Endothelial cell (in vitro differentiated cells): ENCODE data around the gene PIANP. TPM values are rescaled to one million over a fixed set of nuclear protein-coding genes. Genes with fewer than 3 reads are reported as not detected.
"Not testable (repeated sequence)": the region's sequence is repeated elsewhere in the genome, so short reads cannot be mapped to it uniquely, and the experiment has no call there.

Experiments
- DNase-seq: peaks from one replicate; pipeline ENCODE4 v3.0.0; 2021; ENCODE audit warnings: low spot score
- H3K27ac Mint-ChIP-seq: one replicate; pipeline ENCODE4 v1.8.0; 2021; ENCODE audit warnings: mixed read lengths, inconsistent platforms; ENCODE audit not compliant: unreplicated experiment
- H3K27me3 Mint-ChIP-seq: one replicate; pipeline ENCODE4 v1.8.0; 2021; ENCODE audit warnings: mild to moderate bottlenecking, moderate library complexity, mixed read lengths, inconsistent platforms; ENCODE audit not compliant: unreplicated experiment
- H3K36me3 Mint-ChIP-seq: one replicate; pipeline ENCODE4 v1.8.0; 2021; ENCODE audit warnings: mild to moderate bottlenecking, low read depth, mixed read lengths, inconsistent platforms; ENCODE audit not compliant: unreplicated experiment
- H3K4me1 Mint-ChIP-seq: one replicate; pipeline ENCODE4 v1.8.0; 2021; ENCODE audit warnings: mild to moderate bottlenecking, mixed read lengths, inconsistent platforms; ENCODE audit not compliant: unreplicated experiment
- H3K4me3 Mint-ChIP-seq: one replicate; pipeline ENCODE4 v1.8.0; 2021; ENCODE audit warnings: mild to moderate bottlenecking, mixed read lengths, inconsistent platforms; ENCODE audit not compliant: unreplicated experiment
- H3K9me3 Mint-ChIP-seq: one replicate; pipeline ENCODE4 v1.8.0; 2021; ENCODE audit warnings: mixed read lengths, inconsistent platforms; ENCODE audit not compliant: unreplicated experiment
- total RNA-seq: library from RNA; stranded (reverse); fragmentation: NEBNext Ultra II Directional; extraction: Animal tissue kit (Norgen Biotek cat#: 25700); gene quantifications from one replicate; pipeline ENCODE4 v1.2.1, GENCODE V29; 2021; ENCODE audit not compliant: unreplicated experiment
- TF ChIP-seq, protein P1 (sequence below): fragments of 200-600 bp; sonication (generic); IDR thresholded peaks from one replicate; pipeline ENCODE4 v1.5.0; 2021; ENCODE audit warnings: antibody characterized with exemption; ENCODE audit not compliant: unreplicated experiment

Gene PIANP
- total RNA-seq, 1 donor from 2014 or later: 2.0 TPM

DNA sequence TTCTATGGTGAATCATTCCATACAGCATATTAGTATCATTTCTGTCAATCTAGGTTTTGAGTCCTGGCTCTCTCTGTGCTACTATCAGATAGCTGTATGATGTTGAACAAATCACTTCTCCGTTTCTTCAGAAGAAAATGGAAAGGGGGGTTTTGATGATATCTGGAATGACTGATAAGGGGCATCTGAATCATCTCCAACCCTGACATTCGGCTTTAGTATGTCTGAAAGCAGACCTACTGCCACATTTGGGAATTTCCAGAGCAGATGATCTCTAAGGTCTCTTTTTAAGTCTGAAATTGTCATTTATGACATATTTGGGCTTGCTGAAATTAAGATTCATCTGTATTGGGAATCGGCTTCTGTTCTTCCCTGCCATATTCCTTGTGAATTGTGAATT is 42.2 kb upstream of the PIANP start:
- no peaks in the 10 kb centered on the region for H3K9me3 Mint-ChIP-seq

DNA sequence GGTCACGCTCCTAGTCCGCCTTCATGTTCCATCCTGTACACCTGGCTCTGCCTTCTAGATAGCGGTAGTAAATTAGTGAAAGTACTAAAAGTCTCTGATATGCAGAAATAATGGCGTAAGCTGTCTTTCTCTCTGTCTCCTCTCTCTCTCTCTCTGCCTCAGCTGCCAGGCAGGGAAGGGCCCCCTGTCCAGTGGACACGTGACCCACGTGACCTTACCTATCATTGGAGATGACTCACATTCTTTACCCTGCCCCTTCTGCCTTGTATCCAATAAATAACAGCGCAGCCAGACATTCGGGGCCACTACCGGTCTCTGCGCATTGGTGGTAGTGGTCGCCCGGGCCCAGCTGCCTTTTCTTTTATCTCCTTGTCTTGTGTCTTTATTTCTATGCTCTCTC is 41.5 kb upstream of the PIANP start:
- Mint-ChIP-seq H3K36me3 (peaks cover 14% of the 10 kb centered on the region), H3K4me1 (peaks cover 21% of the 10 kb centered on the region), H3K27ac (peak overlapping the region; percentile 20)
- not testable (repeated sequence) for H3K4me3 Mint-ChIP-seq, DNase-seq, H3K9me3 Mint-ChIP-seq, H3K27me3 Mint-ChIP-seq

More for the DNA sequence above, 42.2 kb upstream of the PIANP start:
- Mint-ChIP-seq H3K36me3 (peaks cover 21% of the 10 kb centered on the region), H3K4me3 (no peak overlapping the region), H3K4me1 (peaks cover 22% of the 10 kb centered on the region), H3K27me3 (peaks cover 8% of the 10 kb centered on the region), H3K27ac (no peak overlapping the region)
- TF ChIP-seq, protein P1, sequence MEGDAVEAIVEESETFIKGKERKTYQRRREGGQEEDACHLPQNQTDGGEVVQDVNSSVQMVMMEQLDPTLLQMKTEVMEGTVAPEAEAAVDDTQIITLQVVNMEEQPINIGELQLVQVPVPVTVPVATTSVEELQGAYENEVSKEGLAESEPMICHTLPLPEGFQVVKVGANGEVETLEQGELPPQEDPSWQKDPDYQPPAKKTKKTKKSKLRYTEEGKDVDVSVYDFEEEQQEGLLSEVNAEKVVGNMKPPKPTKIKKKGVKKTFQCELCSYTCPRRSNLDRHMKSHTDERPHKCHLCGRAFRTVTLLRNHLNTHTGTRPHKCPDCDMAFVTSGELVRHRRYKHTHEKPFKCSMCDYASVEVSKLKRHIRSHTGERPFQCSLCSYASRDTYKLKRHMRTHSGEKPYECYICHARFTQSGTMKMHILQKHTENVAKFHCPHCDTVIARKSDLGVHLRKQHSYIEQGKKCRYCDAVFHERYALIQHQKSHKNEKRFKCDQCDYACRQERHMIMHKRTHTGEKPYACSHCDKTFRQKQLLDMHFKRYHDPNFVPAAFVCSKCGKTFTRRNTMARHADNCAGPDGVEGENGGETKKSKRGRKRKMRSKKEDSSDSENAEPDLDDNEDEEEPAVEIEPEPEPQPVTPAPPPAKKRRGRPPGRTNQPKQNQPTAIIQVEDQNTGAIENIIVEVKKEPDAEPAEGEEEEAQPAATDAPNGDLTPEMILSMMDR: no peak
- no peak for DNase-seq

DNA sequence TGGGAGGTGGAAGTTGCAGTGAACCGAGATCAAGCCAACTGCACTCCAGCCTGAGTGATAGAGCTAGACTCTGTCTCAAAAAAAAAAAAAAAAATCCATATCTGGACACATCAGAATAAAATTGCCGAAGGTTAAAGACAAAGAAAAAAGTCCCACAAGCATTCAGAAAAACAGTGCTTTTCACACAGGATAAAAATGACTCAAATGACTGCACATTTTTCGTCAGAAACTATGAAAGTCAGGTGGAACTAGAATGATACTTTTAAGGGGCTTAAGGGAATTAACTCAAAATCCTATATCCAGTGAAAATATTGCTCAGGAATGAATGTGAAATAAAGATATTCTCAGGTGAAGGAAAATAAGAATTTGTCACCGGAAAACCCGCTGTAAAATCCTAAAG is 36.1 kb upstream of the PIANP start:
- Mint-ChIP-seq H3K4me1 (no peaks in the 10 kb centered on the region), H3K9me3 (no peaks in the 10 kb centered on the region), H3K27me3 (no peaks in the 10 kb centered on the region), H3K27ac (no peak overlapping the region), H3K4me3 (no peak overlapping the region), H3K36me3 (no peaks in the 10 kb centered on the region)
- TF ChIP-seq, protein P1: no peak
- DNase-seq: no peak

DNA sequence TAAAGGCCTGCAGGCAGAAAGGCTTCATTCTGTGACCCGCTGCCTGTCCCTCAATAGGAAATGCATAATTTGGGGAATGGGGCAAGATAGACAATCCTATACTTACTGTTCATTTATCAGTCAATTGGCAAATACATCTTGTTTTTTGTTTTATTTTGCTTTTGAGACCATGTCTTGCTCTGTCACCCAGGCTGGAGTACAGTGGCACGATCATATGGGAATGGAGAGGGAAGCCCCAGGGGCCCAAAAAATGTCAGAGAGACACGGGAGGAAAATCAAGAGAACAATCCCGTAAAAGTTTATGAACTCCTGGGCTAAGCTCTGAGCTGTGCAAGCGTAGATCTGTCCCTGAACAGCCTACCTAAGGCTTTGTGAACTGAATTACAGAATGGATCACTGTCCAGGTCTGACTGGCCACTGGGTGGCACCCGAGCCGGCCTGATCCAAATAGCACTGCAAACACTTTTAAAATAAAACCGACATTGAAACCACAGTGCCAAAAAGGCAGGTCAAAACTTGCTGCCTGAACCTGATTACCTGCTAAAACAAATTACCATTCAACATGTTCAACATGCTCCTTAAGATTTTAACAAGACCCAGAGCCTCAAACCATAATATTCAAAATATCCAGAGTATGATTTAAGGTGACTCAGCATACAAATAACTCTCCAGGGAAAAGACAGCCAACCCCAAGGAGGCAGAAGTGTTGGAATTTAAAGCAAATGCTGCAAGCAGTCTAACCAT is 35.0 kb upstream of the PIANP start:
- Mint-ChIP-seq H3K27me3 (peaks cover 3% of the 10 kb centered on the region), H3K27ac (no peak overlapping the region), H3K4me1 (no peaks in the 10 kb centered on the region), H3K9me3 (no peaks in the 10 kb centered on the region), H3K4me3 (no peak overlapping the region), H3K36me3 (peaks cover 9% of the 10 kb centered on the region)
- TF ChIP-seq, protein P1: peak; percentile 25
- DNase-seq: peak; percentile 52

DNA sequence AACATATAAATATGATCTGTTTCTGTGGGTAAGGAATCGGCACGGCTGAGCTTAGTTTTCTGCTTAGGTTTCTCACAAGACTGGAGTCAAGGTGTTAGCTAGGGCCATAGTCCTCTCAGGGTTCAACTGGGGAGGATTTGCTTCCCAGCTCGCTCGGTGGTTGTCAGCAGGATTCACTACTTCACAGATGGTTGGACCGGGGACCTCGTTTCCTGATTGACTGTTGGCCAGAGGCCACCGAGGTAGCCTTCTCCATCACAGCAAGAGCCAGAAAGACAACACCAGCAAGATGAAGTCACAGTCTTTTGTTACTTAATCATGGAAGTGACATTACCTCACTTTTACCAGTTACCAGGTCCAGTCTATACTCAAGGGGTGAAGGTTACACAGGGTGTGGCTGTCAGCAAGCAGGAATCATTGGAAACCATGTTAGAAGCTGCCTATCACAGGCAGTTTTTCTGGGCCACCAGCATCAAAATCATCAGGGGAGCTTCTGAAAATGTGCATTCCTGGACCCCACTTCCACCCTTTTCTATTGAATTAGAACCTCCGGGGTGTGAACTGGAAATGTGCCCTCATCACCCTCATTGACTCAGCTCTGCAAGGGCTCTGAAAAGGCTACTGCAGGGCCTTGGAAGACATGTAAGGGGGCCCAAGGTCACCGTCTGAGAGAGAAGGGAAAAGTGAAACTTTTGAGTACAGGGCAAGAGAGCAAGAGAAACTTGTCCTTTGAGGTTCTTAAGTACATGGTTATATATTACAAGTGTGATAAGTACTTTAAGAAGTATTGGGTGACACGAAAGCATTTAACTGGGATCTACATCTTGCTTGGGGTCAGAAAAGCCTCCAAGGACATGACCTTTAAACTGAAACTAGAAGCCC is 34.1 kb upstream of the PIANP start:
- no peak overlapping the region for H3K27ac Mint-ChIP-seq
- H3K4me1 Mint-ChIP-seq: no peaks in the 10 kb centered on the region
- H3K9me3 Mint-ChIP-seq: no peaks in the 10 kb centered on the region
- H3K27me3 Mint-ChIP-seq: peaks cover 3% of the 10 kb centered on the region
- peaks cover 15% of the 10 kb centered on the region for H3K36me3 Mint-ChIP-seq
- H3K4me3 Mint-ChIP-seq: no peak overlapping the region
- DNase-seq: no peak
- TF ChIP-seq, protein P1: no peak
